ENCODE measurements around the gene GRK4. TPM values are rescaled to one million over a fixed set of nuclear protein-coding genes. Genes with fewer than 3 reads are reported as not detected.
"Not testable (repeated sequence)": the region's sequence is repeated elsewhere in the genome, so short reads cannot be mapped to it uniquely, and the experiment has no call there.

Gene GRK4
- total RNA-seq, 4 donors from 2014 or later, result 4.2 to 10.5 (median 4.7) TPM

DNA sequence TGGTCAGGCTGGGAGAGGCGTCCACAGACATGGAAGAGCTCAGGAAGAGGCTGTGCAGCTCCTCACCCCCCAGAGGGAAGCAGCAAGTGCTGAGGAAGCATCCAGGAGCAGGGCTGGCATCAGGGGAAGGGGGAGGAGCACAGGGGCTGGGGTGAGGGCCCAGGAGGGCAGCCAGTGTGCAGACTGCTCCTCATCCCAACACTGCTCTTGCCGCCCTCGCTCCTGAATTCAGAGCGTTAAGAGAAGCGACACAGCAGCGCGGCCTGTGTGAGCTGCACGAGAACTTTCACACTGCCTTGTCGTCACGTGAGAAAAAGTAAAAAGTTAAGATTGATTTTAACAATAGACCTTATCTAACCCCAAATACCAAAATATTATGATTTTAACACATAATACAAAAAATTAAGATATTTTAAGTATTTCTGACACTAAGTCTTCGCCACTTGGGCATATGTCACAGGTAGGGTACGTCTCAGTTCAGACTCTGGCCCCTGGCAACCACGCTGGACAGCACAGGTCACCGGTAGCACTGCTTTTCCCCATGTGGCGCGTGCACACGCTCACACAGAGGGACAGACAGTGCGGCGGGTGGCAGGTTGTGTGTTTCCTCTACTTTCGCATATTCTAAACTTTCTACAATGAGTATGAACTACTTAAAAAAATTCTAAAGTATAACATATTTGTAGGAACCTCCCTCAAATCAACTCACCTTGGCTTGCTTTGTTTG is 19.8 kb upstream of the GRK4 start:
- no peak for TF ChIP-seq POLR2A (IDR thresholded peaks at IDR 0.05)
- TF ChIP-seq, protein P1, sequence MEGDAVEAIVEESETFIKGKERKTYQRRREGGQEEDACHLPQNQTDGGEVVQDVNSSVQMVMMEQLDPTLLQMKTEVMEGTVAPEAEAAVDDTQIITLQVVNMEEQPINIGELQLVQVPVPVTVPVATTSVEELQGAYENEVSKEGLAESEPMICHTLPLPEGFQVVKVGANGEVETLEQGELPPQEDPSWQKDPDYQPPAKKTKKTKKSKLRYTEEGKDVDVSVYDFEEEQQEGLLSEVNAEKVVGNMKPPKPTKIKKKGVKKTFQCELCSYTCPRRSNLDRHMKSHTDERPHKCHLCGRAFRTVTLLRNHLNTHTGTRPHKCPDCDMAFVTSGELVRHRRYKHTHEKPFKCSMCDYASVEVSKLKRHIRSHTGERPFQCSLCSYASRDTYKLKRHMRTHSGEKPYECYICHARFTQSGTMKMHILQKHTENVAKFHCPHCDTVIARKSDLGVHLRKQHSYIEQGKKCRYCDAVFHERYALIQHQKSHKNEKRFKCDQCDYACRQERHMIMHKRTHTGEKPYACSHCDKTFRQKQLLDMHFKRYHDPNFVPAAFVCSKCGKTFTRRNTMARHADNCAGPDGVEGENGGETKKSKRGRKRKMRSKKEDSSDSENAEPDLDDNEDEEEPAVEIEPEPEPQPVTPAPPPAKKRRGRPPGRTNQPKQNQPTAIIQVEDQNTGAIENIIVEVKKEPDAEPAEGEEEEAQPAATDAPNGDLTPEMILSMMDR (IDR thresholded peaks at IDR 0.05), result no peak
- H3K4me3 ChIP-seq (ENCODE audit: low read depth, poor library complexity, severe bottlenecking), result no peak overlapping the region
- DNase-seq (ENCODE audit: low spot score in 2 of 2), result peak in 1 of 2 donors; percentile 83
- WGBS, 2 donors, result 94% methylated on average over 20 of the region's 20 CpGs
- intact Hi-C loops (cut with DNase I; ENCODE audit: low total_unique reads), result loop anchor here (10.0 kb wide), 1 partner anchor 179 kb away; no protein-coding TSS in a partner anchor

DNA sequence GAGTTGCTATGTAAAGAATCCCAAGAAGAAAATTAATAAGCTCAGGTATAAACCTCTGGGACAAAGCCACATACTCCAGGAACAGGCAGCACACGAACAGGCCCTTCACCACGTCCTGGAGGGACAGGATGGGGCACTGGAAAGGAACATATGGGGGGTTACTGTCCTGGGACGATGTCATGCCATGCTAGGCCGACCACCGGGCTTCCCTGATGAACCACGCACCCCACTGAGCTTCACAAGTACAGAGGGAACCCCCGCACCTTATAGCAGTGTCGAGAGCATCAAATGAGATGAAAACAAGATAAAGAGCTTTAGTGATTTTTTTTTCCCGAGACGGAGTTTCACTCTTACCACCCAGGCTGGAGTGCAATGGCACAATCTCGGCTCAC is 19.3 kb upstream of the GRK4 start:
- intact Hi-C loops (cut with DNase I; ENCODE audit: low total_unique reads), result loop anchor here (10.0 kb wide), 1 partner anchor 179 kb away; no protein-coding TSS in a partner anchor
- DNase-seq (ENCODE audit: low spot score in 2 of 2), result peak in 1 of 2 donors; percentile 60
- 86 to 92% methylated on average over 11 of the region's 11 CpGs for WGBS, 2 donors
- TF ChIP-seq, protein P1 (IDR thresholded peaks at IDR 0.05), result no peak
- TF ChIP-seq POLR2A (IDR thresholded peaks at IDR 0.05), result no peak
- H3K4me3 ChIP-seq (ENCODE audit: low read depth, poor library complexity, severe bottlenecking), result no peak overlapping the region

DNA sequence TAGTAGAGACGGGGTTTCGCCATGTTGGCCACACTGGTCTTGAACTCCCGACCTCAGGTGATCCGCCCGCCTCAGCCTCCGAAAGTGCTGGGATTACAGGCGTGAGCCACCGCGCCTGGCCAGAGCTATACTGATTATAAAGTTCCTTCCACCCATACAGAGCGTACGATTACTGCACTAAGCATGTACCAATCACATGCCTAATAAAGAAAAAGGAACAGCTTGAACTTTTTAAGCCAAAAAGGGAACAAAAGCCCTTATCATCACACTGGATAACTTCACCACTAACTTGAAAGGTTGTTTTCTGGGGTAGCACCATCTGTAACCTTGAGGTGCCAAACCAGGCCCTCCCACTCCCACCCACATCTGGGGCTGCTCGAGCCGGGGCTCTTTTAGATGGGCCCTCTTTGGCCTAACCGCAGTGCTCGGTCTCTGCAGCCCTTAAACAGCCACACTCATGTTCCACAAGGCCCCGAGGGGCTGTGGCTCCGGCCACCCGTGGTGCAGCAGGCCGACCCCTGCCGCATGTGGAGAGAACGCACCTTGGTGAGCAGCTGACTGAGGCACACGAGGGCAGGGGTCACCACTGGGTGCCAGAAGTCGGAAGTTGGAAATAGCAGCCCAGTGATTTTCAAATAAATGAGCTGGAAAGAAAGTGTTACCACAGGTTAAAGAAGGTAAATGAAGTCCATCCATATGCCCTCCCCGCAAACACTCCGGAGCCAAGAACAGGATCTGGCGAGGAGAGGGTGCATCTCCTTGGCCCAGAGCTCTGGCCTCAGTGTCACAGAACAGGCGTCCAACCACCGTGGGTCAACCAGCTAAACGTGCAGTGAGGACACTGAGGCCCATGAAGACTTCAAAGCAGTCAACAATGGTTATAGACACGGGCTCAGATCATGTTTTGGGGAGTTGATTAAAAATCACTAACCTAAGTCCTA is 18.5 kb upstream of the GRK4 start:
- TF ChIP-seq POLR2A (IDR thresholded peaks at IDR 0.05), result no peak
- TF ChIP-seq, protein P1 (IDR thresholded peaks at IDR 0.05), result no peak
- intact Hi-C loops (cut with DNase I; ENCODE audit: low total_unique reads), result loop anchor here (10.0 kb wide), 1 partner anchor 180 kb away; no protein-coding TSS in a partner anchor
- DNase-seq (ENCODE audit: low spot score in 2 of 2), result peak; percentile 11 to 71
- H3K4me3 ChIP-seq (ENCODE audit: low read depth, poor library complexity, severe bottlenecking), result no peak overlapping the region
- WGBS, 2 donors, result 87 to 88% methylated on average over 30 of the region's 30 CpGs

DNA sequence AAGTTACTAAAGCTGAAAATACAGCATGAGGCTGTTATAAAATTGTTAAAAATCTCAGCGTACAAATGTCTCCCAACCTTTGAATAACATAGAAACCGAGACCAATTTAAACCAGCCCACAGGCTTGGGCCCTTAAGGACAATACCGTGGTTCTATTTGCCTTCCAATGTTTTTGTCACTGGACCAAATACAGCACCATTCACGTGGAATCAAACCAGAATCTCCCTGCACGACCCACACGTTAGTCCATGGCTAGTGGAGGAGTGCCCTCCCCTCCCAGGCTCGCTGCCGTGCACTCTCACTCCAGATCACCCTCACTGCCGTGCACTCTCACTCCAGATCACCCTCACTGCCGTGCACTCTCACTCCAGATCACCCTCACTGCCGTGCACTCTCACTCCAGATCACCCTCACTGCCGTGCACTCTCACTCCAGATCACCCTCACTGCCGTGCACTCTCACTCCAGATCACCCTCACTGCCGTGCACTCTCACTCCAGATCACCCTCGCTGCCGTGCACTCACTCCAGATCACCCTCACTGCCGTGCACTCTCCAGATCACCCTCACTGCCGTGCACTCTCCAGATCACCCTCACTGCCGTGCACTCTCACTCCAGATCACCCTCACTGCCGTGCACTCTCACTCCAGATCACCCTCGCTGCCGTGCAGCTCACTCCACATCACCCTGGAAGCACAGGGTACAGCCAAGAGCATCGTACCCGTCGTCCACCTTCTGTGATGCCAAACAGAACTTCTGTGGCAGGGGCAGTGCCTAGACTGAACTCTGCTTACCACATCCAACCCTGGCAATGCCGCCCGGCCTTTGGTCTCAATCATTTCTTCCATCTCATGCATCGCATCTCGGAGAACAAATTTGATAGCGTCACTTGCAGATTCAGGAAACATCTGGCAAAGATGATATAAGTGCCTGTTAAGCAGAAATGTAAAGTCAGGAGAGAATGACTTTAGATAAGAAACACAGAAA is 17.5 kb upstream of the GRK4 start:
- WGBS, 2 donors, result 87 to 88% methylated on average over 26 to 29 of the region's 30 CpGs
- intact Hi-C loops (cut with DNase I; ENCODE audit: low total_unique reads), result loop anchor here (10.0 kb wide), 1 partner anchor 181 kb away; no protein-coding TSS in a partner anchor
- peak in 1 of 2 donors; percentile 82 for DNase-seq (ENCODE audit: low spot score in 2 of 2)
- H3K4me3 ChIP-seq (ENCODE audit: low read depth, poor library complexity, severe bottlenecking), result not testable (repeated sequence)

DNA sequence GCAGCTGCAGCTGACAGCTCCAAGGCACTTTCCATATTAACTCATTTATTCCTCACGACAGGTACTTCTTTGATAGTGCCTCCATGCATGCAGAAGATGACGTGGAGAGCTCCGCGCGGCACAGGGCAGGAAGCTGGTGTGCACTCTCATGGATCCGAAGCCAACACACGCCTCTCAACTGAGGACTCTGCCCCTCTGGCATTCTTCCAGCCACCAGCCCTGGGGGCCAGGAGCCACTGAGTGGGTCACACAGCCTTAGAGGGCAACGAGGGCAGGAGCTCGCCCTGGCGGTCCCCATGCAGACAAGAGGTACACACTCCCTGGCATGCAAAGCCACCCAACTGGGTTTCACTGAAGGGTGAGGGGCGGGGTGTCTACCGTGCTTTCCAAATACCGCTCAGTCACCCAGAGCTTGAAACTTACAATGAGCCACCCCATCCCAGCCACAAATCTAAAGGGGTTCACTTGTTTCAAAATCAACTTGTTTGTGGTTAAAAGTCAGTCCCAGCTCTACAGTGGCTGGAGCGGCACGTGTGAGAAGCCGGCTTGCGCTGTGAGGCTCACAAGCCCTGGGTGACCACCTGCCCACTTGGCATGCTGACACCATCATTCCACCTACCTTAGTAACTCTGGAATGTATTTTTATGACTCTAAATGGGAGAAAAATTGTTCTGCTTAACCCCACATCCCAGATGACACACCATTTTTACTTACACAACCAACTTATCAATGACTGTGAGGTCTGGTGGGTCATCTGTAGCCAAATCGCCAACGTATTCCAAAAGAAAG is 16.4 kb upstream of the GRK4 start:
- DNase-seq (ENCODE audit: low spot score in 2 of 2), result peak in 1 of 2 donors; percentile 72
- 90 to 93% methylated on average over 19 of the region's 19 CpGs for WGBS, 2 donors
- TF ChIP-seq, protein P1 (IDR thresholded peaks at IDR 0.05), result no peak
- no peak for TF ChIP-seq POLR2A (IDR thresholded peaks at IDR 0.05)
- intact Hi-C loops (cut with DNase I; ENCODE audit: low total_unique reads), result loop anchor here (10.0 kb wide), 1 partner anchor 182 kb away; no protein-coding TSS in a partner anchor
- no peak overlapping the region for H3K4me3 ChIP-seq (ENCODE audit: low read depth, poor library complexity, severe bottlenecking)
